UCSD-AML1 (cell line): ENCODE data around the gene DNAH8.
"Not testable (repeated sequence)": the region's sequence is repeated elsewhere in the genome, so short reads cannot be mapped to it uniquely, and the experiment has no call there.

ENCODE experiments used
- DNase-seq: peaks from one replicate; lab custom pipeline; 2025; ENCODE audit not compliant: unreplicated experiment; lab: John Stamatoyannopoulos, UW

Gene DNAH8

GRCh38 chr6:38697846-38698245 is 17.3 kb upstream of the DNAH8 start:
- DNase-seq, result no peak

- not testable (repeated sequence) for DNase-seq
These were observed 15.4 kb upstream of the DNAH8 start for GRCh38 chr6:38699702-38700101.

GRCh38 chr6:38701551-38701950 is 13.6 kb upstream of the DNAH8 start:
- DNase-seq, result no peak

- DNase-seq, result peak; percentile 95
These were observed 12.3 kb upstream of the DNAH8 start, which contains the start of gene GLO1 for GRCh38 chr6:38702558-38703397. GLO1 (minus strand) TSS chr6:38703145; CDS start chr6:38703054, 91 bp downstream.

GRCh38 chr6:38703949-38704590 is 11.0 kb upstream of the DNAH8 start:
- DNase-seq, result no peak

GRCh38 chr6:38705924-38706323 is 9.2 kb upstream of the DNAH8 start:
- DNase-seq, result no peak

GRCh38 chr6:38708496-38708895 is 6.6 kb upstream of the DNAH8 start:
- no peak for DNase-seq

- DNase-seq, result peak; percentile 36
These were observed 1.3 kb upstream of the DNAH8 start for GRCh38 chr6:38713812-38714211.

GRCh38 chr6:38714239-38715015 is 684 bp upstream of the DNAH8 start:
- DNase-seq, result no peak

GRCh38 chr6:38716825-38717224 is 1.7 kb downstream of the DNAH8 start:
- no peak for DNase-seq

- DNase-seq, result no peak
These were observed 4.2 kb downstream of the DNAH8 start for GRCh38 chr6:38719358-38719757.

GRCh38 chr6:38720295-38720694 is 5.2 kb downstream of the DNAH8 start:
- no peak for DNase-seq

- no peak for DNase-seq
These were observed 6.9 kb downstream of the DNAH8 start for GRCh38 chr6:38722038-38722437.

GRCh38 chr6:38722727-38723334 is 7.7 kb downstream of the DNAH8 start:
- DNase-seq, result no peak

- no peak for DNase-seq
These were observed 8.7 kb downstream of the DNAH8 start for GRCh38 chr6:38723783-38724182.

- no peak for DNase-seq
These were observed 9.2 kb downstream of the DNAH8 start for GRCh38 chr6:38724343-38724742.

GRCh38 chr6:38725414-38726183 is 10.5 kb downstream of the DNAH8 start:
- DNase-seq, result no peak

GRCh38 chr6:38728203-38728602 is 13.1 kb downstream of the DNAH8 start:
- DNase-seq, result no peak

GRCh38 chr6:38730140-38730862 is 15.2 kb downstream of the DNAH8 start:
- DNase-seq, result no peak

GRCh38 chr6:38736951-38737350 is 21.8 kb downstream of the DNAH8 start:
- no peak for DNase-seq
